Astrocyte (in vitro differentiated cells and primary cell): Measurements from ENCODE around the gene PDCD10. TPM values are rescaled to one million over a fixed set of nuclear protein-coding genes. Genes with fewer than 3 reads are reported as not detected.

Experiments
- DNase-seq: peaks from one replicate; pipeline ENCODE4 v3.0.0-alpha.2; 2010; ENCODE audit warnings: low read depth
- FAIRE-seq: peaks from 2 replicates; lab custom pipeline; 2011; peaks lifted over from hg19 to GRCh38; lab: Jason Lieb, UNC
- H2AFZ ChIP-seq: 2 replicates; pipeline ENCODE4 v1.6.0; 2012; ENCODE audit warnings: low read depth, low read length, inconsistent platforms
- H3K27ac ChIP-seq: 2 replicates; pipeline ENCODE4 v1.5.1; 2011; ENCODE audit warnings: low read depth, low read length, inconsistent platforms
- H3K27me3 ChIP-seq: 2 replicates; pipeline ENCODE4 v1.6.0; 2011; ENCODE audit warnings: low read length, inconsistent platforms; ENCODE audit not compliant: insufficient read depth
- H3K36me3 ChIP-seq: 2 replicates; pipeline ENCODE4 v1.5.1; 2011; ENCODE audit warnings: low read length, inconsistent platforms; ENCODE audit not compliant: insufficient read depth
- H3K4me1 ChIP-seq: 2 replicates; pipeline ENCODE4 v1.5.1; 2011; ENCODE audit warnings: low read length, inconsistent platforms; ENCODE audit not compliant: insufficient read depth
- H3K4me2 ChIP-seq: 2 replicates; pipeline ENCODE4 v1.6.0; 2012; ENCODE audit warnings: low read length, inconsistent platforms
- H3K4me3 ChIP-seq: 2 replicates; pipeline ENCODE4 v1.5.1; 2011; ENCODE audit warnings: low read depth, mild to moderate bottlenecking, low read length, inconsistent platforms; ENCODE audit not compliant: insufficient read depth
- H3K79me2 ChIP-seq: 2 replicates; pipeline ENCODE4 v1.6.0; 2012; ENCODE audit warnings: mild to moderate bottlenecking, low read length, inconsistent platforms; ENCODE audit not compliant: insufficient read depth
- H3K9ac ChIP-seq: 2 replicates; pipeline ENCODE4 v1.6.0; 2012; ENCODE audit warnings: mild to moderate bottlenecking, low read length, inconsistent platforms
- H3K9me3 ChIP-seq: 2 replicates; pipeline ENCODE4 v1.5.1; 2012; ENCODE audit warnings: low read depth, mild to moderate bottlenecking, low read length, inconsistent platforms; ENCODE audit not compliant: insufficient read depth
- H4K20me1 ChIP-seq: 2 replicates; pipeline ENCODE4 v1.6.0; 2012; ENCODE audit warnings: low read length, inconsistent platforms; ENCODE audit not compliant: insufficient read depth
- H3K27ac Mint-ChIP-seq: one replicate; pipeline ENCODE4 v1.8.0; 2021; ENCODE audit warnings: mild to moderate bottlenecking, mixed read lengths; ENCODE audit not compliant: unreplicated experiment
- H3K27me3 Mint-ChIP-seq: one replicate; pipeline ENCODE4 v1.8.0; 2021; ENCODE audit warnings: low read depth, mixed read lengths; ENCODE audit not compliant: unreplicated experiment
- H3K36me3 Mint-ChIP-seq: one replicate; pipeline ENCODE4 v1.8.0; 2021; ENCODE audit warnings: low read depth, mixed read lengths; ENCODE audit not compliant: unreplicated experiment
- H3K4me1 Mint-ChIP-seq: one replicate; pipeline ENCODE4 v1.8.0; 2021; ENCODE audit warnings: low read depth, mixed read lengths; ENCODE audit not compliant: unreplicated experiment
- H3K4me3 Mint-ChIP-seq: one replicate; pipeline ENCODE4 v1.8.0; 2021; ENCODE audit warnings: mild to moderate bottlenecking, moderate library complexity, mixed read lengths; ENCODE audit not compliant: unreplicated experiment
- H3K9me3 Mint-ChIP-seq: one replicate; pipeline ENCODE4 v1.8.0; 2021; ENCODE audit warnings: mild to moderate bottlenecking, mixed read lengths; ENCODE audit not compliant: unreplicated experiment
- EZH2 ChIP-seq: IDR thresholded peaks from 2 replicates; pipeline ENCODE4 v1.6.1; 2012; ENCODE audit warnings: mild to moderate bottlenecking, low read length, inconsistent platforms; ENCODE audit not compliant: insufficient read depth
- total RNA-seq: library from RNA; stranded (reverse); gene quantifications from 2 replicates; pipeline ENCODE4 v1.2.1, GENCODE V29; 2021
- TF ChIP-seq, protein P1 (sequence below): IDR thresholded peaks from 2 replicates; pipeline ENCODE4 v1.5.1; 2011; ENCODE audit warnings: low read depth, mild to moderate bottlenecking, inconsistent platforms, low read length, moderate library complexity; ENCODE audit not compliant: insufficient read depth

The PDCD10 gene
- total RNA-seq, 1 donor from 2014 or later: 66.9 TPM

DNA sequence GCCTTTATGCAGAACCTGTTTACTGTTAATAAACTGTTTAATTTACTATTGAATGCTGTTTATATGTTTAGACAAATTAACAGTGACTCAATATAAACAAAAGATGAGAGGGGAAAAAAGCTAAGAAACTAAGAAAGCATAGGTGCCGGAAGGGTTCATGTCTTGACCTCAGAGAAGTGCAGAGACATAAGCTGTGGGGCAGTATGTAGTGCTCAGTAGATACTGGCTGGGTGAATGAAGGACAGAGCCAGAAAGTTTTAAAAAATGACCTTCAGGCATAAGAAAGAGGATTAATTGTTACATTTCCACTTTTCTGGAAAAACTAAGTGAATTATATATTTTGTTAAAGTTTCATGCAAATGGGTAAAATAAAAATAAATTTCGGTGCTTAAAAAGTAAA lies 15.0 kb upstream of the PDCD10 start:
- no peaks in the 10 kb centered on the region for H3K36me3 Mint-ChIP-seq
- Histone ChIP-seq H3K36me3 (no peaks in the 10 kb centered on the region), H3K27ac (no peak overlapping the region), H4K20me1 (no peaks in the 10 kb centered on the region), H3K9me3 (no peaks in the 10 kb centered on the region), H3K4me3 (no peak overlapping the region), H3K79me2 (no peaks in the 10 kb centered on the region), H3K4me2 (no peak overlapping the region), H3K27me3 (no peaks in the 10 kb centered on the region), H2AFZ (no peak overlapping the region), H3K9ac (no peak overlapping the region), H3K4me1 (no peaks in the 10 kb centered on the region)
- H3K27me3 Mint-ChIP-seq: no peaks in the 10 kb centered on the region
- DNase-seq (no peak), FAIRE-seq (no peak)
- H3K27ac Mint-ChIP-seq: no peak overlapping the region
- TF ChIP-seq, protein P1, sequence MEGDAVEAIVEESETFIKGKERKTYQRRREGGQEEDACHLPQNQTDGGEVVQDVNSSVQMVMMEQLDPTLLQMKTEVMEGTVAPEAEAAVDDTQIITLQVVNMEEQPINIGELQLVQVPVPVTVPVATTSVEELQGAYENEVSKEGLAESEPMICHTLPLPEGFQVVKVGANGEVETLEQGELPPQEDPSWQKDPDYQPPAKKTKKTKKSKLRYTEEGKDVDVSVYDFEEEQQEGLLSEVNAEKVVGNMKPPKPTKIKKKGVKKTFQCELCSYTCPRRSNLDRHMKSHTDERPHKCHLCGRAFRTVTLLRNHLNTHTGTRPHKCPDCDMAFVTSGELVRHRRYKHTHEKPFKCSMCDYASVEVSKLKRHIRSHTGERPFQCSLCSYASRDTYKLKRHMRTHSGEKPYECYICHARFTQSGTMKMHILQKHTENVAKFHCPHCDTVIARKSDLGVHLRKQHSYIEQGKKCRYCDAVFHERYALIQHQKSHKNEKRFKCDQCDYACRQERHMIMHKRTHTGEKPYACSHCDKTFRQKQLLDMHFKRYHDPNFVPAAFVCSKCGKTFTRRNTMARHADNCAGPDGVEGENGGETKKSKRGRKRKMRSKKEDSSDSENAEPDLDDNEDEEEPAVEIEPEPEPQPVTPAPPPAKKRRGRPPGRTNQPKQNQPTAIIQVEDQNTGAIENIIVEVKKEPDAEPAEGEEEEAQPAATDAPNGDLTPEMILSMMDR: no peak
- TF ChIP-seq EZH2: no peak
- H3K4me1 Mint-ChIP-seq: no peaks in the 10 kb centered on the region
- no peak overlapping the region for H3K4me3 Mint-ChIP-seq
- peaks cover under 1% of the 10 kb centered on the region for H3K9me3 Mint-ChIP-seq

DNA sequence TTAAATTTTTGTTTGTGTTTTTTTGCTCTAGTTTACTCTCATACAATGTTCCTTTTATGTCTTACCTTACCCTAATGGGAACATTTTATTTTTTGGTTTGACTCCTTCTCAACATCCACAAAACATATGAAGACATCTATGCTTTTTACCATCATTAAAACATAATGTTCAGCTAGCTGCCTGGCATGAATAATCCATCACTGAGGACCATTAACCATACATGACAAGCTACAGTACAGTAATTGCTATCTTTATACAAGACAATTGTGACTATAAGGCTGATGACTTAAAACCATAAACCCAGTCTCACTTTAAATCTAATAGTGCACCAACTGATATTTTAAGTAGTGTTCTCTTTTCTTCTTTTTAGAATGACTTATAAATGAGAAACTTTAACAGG lies 14.5 kb upstream of the PDCD10 start:
- Histone ChIP-seq H3K9me3 (no peaks in the 10 kb centered on the region), H3K36me3 (no peaks in the 10 kb centered on the region), H3K9ac (no peak overlapping the region), H2AFZ (no peak overlapping the region), H3K4me1 (no peaks in the 10 kb centered on the region), H3K27ac (no peak overlapping the region), H4K20me1 (no peaks in the 10 kb centered on the region), H3K4me2 (no peak overlapping the region), H3K27me3 (no peaks in the 10 kb centered on the region), H3K79me2 (no peaks in the 10 kb centered on the region), H3K4me3 (no peak overlapping the region)
- TF ChIP-seq, protein P1: no peak
- TF ChIP-seq EZH2: no peak
- Mint-ChIP-seq H3K9me3 (no peaks in the 10 kb centered on the region), H3K27ac (no peak overlapping the region), H3K4me3 (no peak overlapping the region), H3K4me1 (no peaks in the 10 kb centered on the region), H3K36me3 (no peaks in the 10 kb centered on the region), H3K27me3 (no peaks in the 10 kb centered on the region)
- FAIRE-seq (no peak), DNase-seq (no peak)

DNA sequence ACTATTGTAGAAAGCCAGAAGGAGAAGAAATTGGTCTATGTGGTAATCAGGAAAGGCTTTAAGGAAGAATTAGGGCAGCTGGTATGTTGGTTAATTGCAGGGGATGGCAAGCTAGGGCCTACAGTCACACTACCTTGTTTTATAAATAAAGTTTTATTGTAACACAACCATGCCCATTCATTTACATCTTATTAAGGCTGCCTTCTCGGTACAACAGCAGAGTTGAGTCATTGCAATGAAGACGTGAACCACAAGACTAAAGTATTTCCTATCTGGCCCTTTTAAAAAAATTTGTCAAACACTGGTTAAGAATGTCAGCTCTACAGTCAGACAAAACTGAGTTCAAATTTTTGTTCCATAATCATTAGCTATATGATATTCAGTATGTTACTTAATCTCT lies 9.1 kb upstream of the PDCD10 start:
- Histone ChIP-seq H3K27me3 (no peaks in the 10 kb centered on the region), H3K9me3 (no peaks in the 10 kb centered on the region), H3K36me3 (no peaks in the 10 kb centered on the region), H3K4me3 (no peak overlapping the region), H3K4me1 (no peaks in the 10 kb centered on the region), H3K27ac (no peak overlapping the region), H3K9ac (no peak overlapping the region), H3K79me2 (no peaks in the 10 kb centered on the region), H4K20me1 (no peaks in the 10 kb centered on the region), H2AFZ (no peak overlapping the region), H3K4me2 (no peak overlapping the region)
- no peak for DNase-seq
- TF ChIP-seq, protein P1: no peak
- no peak for TF ChIP-seq EZH2
- no peaks in the 10 kb centered on the region for H3K9me3 Mint-ChIP-seq
- no peak overlapping the region for H3K27ac Mint-ChIP-seq
- no peak overlapping the region for H3K4me3 Mint-ChIP-seq
- H3K27me3 Mint-ChIP-seq: no peaks in the 10 kb centered on the region
- H3K36me3 Mint-ChIP-seq: no peaks in the 10 kb centered on the region
- no peaks in the 10 kb centered on the region for H3K4me1 Mint-ChIP-seq
- no peak for FAIRE-seq
